Coronary artery (tissue), 2 donors: ENCODE data around the gene UMOD.

ENCODE experiments used
- DNase-seq: peaks from one replicate; pipeline ENCODE4 v3.0.0-alpha.2; 2017; ENCODE audit warnings: low spot score
- H3K27ac ChIP-seq, 2 donors: fragments of 200-600 bp; sonication (generic); one replicate each; pipeline ENCODE4 v1.5.1; 2016 to 2019
- H3K4me3 ChIP-seq: fragments of 200-600 bp; sonication (generic); 2 replicates; pipeline ENCODE4 v1.5.1; 2016; ENCODE audit warnings: mild to moderate bottlenecking, moderate library complexity
- CTCF ChIP-seq: fragments of 200-600 bp; sonication (generic); IDR thresholded peaks from one replicate; pipeline ENCODE4 v1.5.1; 2019; ENCODE audit warnings: antibody characterized with exemption

UMOD gene

GRCh38 chr16:20331635-20332034 is 20.9 kb downstream of the UMOD start:
- Histone ChIP-seq H3K27ac (no peak overlapping the region), H3K4me3 (no peak overlapping the region)
- TF ChIP-seq CTCF: no peak
- no peak for DNase-seq

GRCh38 chr16:20329392-20330138 is 22.9 kb downstream of the UMOD start:
- Histone ChIP-seq H3K27ac (no peak overlapping the region), H3K4me3 (no peak overlapping the region)
- DNase-seq: no peak
- TF ChIP-seq CTCF: no peak

- Histone ChIP-seq H3K4me3 (no peak within 1 kb of the TSS), H3K27ac (no peak within 1 kb of the TSS)
- TF ChIP-seq CTCF: no peak
- no peak for DNase-seq
Observed at GRCh38 chr16:20327444-20328041, 25.0 kb downstream of the UMOD start, which contains the start of gene GP2. GP2 (minus strand) TSS chr16:20327513; CDS start chr16:20326431, 1,082 bp downstream.

- DNase-seq: no peak
- Histone ChIP-seq H3K4me3 (no peak overlapping the region), H3K27ac (no peak overlapping the region)
- TF ChIP-seq CTCF: no peak
Observed at GRCh38 chr16:20326321-20326720, 26.2 kb downstream of the UMOD start.

- no peak for TF ChIP-seq CTCF
- Histone ChIP-seq H3K4me3 (no peak overlapping the region), H3K27ac (no peak overlapping the region)
- DNase-seq: no peak
Observed at GRCh38 chr16:20325005-20325404, 27.5 kb downstream of the UMOD start.

GRCh38 chr16:20323591-20324117 is 28.9 kb downstream of the UMOD start:
- H3K4me3 ChIP-seq: no peak overlapping the region
- no peak for TF ChIP-seq CTCF
- DNase-seq: no peak
- no peak overlapping the region for H3K27ac ChIP-seq

GRCh38 chr16:20322696-20323095 is 29.8 kb downstream of the UMOD start:
- DNase-seq: no peak
- no peak overlapping the region for H3K4me3 ChIP-seq
- TF ChIP-seq CTCF: no peak
- no peak overlapping the region for H3K27ac ChIP-seq
